SK-N-SH (cell line): ENCODE measurements around the gene GLCCI1. TPM values are rescaled to one million over a fixed set of nuclear protein-coding genes. Genes with fewer than 3 reads are reported as not detected.

Source experiments
- CTCF ChIA-PET: fragments of 300-600, 350-600 bp; formaldehyde crosslinking; extraction: SDS; loops from one replicate; lab custom pipeline; 2021; lab: Yijun Ruan, JAX
- POLR2A ChIA-PET: fragments of 350-600 bp; sonication (Branson Sonifier 250); formaldehyde crosslinking; extraction: SDS; loops from one replicate; lab custom pipeline; 2020; ENCODE audit warnings: antibody characterized with exemption, inconsistent platforms; lab: Yijun Ruan, JAX
- DNase-seq: peaks from one replicate; pipeline ENCODE4 v3.0.0; 2012
- H2AFZ ChIP-seq: fragments of 200-600 bp; sonication (generic); 2 replicates; pipeline ENCODE4 v1.8.1; 2016; ENCODE audit warnings: antibody characterized with exemption, mild to moderate bottlenecking, low read depth
- H3F3A ChIP-seq: fragments of 200-600 bp; sonication (generic); replicated peaks from 2 replicates; pipeline ENCODE3; 2016; ENCODE audit warnings: antibody characterized with exemption, mild to moderate bottlenecking; ENCODE audit not compliant: insufficient read depth
- H3K27ac ChIP-seq, 2 experiments: fragments of 200-500 bp in 1 of 2; fragments of 200-600 bp in 1 of 2; sonication (Bioruptor generic) in 1 of 2; sonication (generic), shearing (Covaris generic) in 1 of 2; 2 replicates each; pipeline versions ENCODE4 v1.5.1 to v1.6.1; 2014 to 2016; ENCODE audit warnings: low read depth in 2 of 2, inconsistent platforms in 1 of 2, low read length in 1 of 2, mild to moderate bottlenecking in 1 of 2, mixed read lengths in 1 of 2
- H3K27me3 ChIP-seq: fragments of 200-600 bp; sonication (generic), shearing (Covaris generic); 2 replicates; pipeline ENCODE4 v1.6.1; 2016; ENCODE audit warnings: mixed run types; ENCODE audit not compliant: insufficient read depth
- H3K36me3 ChIP-seq, 2 experiments: fragments of 200-500 bp in 1 of 2; fragments of 200-600 bp in 1 of 2; sonication (Bioruptor generic) in 1 of 2; sonication (generic) in 1 of 2; replicated peaks in 1 of 2; 2 replicates each; pipeline versions ENCODE3 to v1.5.1; 2014 to 2016; ENCODE audit warnings: low read length in 1 of 2, mild to moderate bottlenecking in 1 of 2; ENCODE audit not compliant: insufficient read depth in 2 of 2, control insufficient read depth in 1 of 2
- H3K4me1 ChIP-seq, 2 experiments: fragments of 200-500 bp in 1 of 2; fragments of 200-600 bp in 1 of 2; sonication (Bioruptor generic) in 1 of 2; sonication (generic), shearing (Covaris generic) in 1 of 2; 2 replicates each; pipeline versions ENCODE4 v1.5.1 to v1.6.1; 2014 to 2016; ENCODE audit warnings: low read depth in 1 of 2, low read length in 1 of 2, mixed run types in 1 of 2; ENCODE audit not compliant: insufficient read depth in 2 of 2, control insufficient read depth in 1 of 2
- H3K4me2 ChIP-seq: fragments of 200-600 bp; sonication (generic), shearing (Covaris generic); 2 replicates; pipeline ENCODE4 v1.6.1; 2017; ENCODE audit warnings: mixed run types
- H3K4me3 ChIP-seq, 2 experiments: fragments of 200-500 bp in 1 of 2; fragments of 200-600 bp in 1 of 2; sonication (Bioruptor generic) in 1 of 2; sonication (generic), shearing (Covaris generic) in 1 of 2; 2 replicates each; pipeline versions ENCODE4 v1.5.1 to v1.8.1; 2014 to 2016; ENCODE audit warnings: low read depth in 2 of 2, inconsistent platforms in 1 of 2, low read length in 1 of 2, mild to moderate bottlenecking in 1 of 2, mixed read lengths in 1 of 2, moderate library complexity in 1 of 2
- H3K79me2 ChIP-seq: fragments of 200-600 bp; sonication (generic); 2 replicates; pipeline ENCODE4 v1.8.1; 2017; ENCODE audit warnings: mild to moderate bottlenecking; ENCODE audit not compliant: insufficient read depth
- H3K9ac ChIP-seq: fragments of 200-600 bp; sonication (generic); 2 replicates; pipeline ENCODE4 v1.6.1; 2017; ENCODE audit warnings: mixed run types
- H3K9me2 ChIP-seq: fragments of 200-600 bp; sonication (generic); 2 replicates; pipeline ENCODE4 v1.6.1; 2017; ENCODE audit warnings: mixed run types
- H3K9me3 ChIP-seq: fragments of 200-600 bp; sonication (generic); 2 replicates; pipeline ENCODE4 v1.6.1; 2017; ENCODE audit warnings: mixed run types, mild to moderate bottlenecking, moderate library complexity
- H4K20me1 ChIP-seq: fragments of 200-600 bp; sonication (generic); 2 replicates; pipeline ENCODE4 v1.6.1; 2017; ENCODE audit warnings: mild to moderate bottlenecking, mixed run types; ENCODE audit not compliant: insufficient read depth
- EZH2phosphoT487 ChIP-seq: fragments of 200-600 bp; sonication (generic); IDR thresholded peaks from 2 replicates; pipeline ENCODE4 v1.6.1; 2017; ENCODE audit warnings: low read depth, mixed run types, mild to moderate bottlenecking, antibody characterized with exemption, moderate library complexity, borderline replicate concordance
- FOSL2 ChIP-seq: IDR thresholded peaks from 2 replicates; pipeline ENCODE4 v1.4.0; 2012; ENCODE audit warnings: low read depth, mild to moderate bottlenecking, moderate library complexity, borderline replicate concordance
- MEF2A ChIP-seq: IDR thresholded peaks from 2 replicates; pipeline ENCODE4 v1.4.0; 2012; ENCODE audit warnings: low read depth, borderline replicate concordance
- PBX3 ChIP-seq: IDR thresholded peaks from 2 replicates; pipeline ENCODE4; 2012
- REST ChIP-seq: IDR thresholded peaks from 2 replicates; pipeline ENCODE4 v1.6.1; 2012; ENCODE audit warnings: mild to moderate bottlenecking, low read depth, low read length, moderate library complexity
- SMC3 ChIP-seq: IDR thresholded peaks from 2 replicates; pipeline ENCODE4 v1.6.1; 2012; ENCODE audit warnings: low read depth, low read length, improper control_type of control experiment
- TEAD4 ChIP-seq: IDR thresholded peaks from 2 replicates; pipeline ENCODE4 v1.4.0; 2012; ENCODE audit warnings: mild to moderate bottlenecking, borderline replicate concordance; ENCODE audit not compliant: insufficient read depth
- WGBS: methylation state at CpG from one replicate; pipeline ENCODE4 v1.1.6; 2017; ENCODE audit warnings: low lambda C conversion rate; 5-methylcytosine and 5-hydroxymethylcytosine counted together
- polyA plus RNA-seq, 3 experiments: library from polyadenylated mRNA; depleted of rRNA; stranded (reverse); fragments of >200 nt; gene quantifications; 2 replicates each; pipeline ENCODE4 v1.2.3, GENCODE V29; 2012

Gene GLCCI1
- polyA plus RNA-seq, 1 of the 3 experiments (the other 2 are of a cell fraction), result 5.5 TPM

GRCh38 chr7:7977774-7978173 lies 9.2 kb downstream of the GLCCI1 start:
- H3K79me2 ChIP-seq, result peaks cover 41% of the 10 kb centered on the region
- H2AFZ ChIP-seq, result no peak overlapping the region
- ChIA-PET POLR2A (no interaction called here), CTCF (interaction anchor here (1.1 to 1.5 kb wide), 6 partner anchors 12 to 383 kb away, joined by 3 to 5 read pairs (median 4); no protein-coding TSS in a partner anchor)
- 93% methylated on average over 2 of the region's 2 CpGs for WGBS
- H3K4me3 ChIP-seq, result no peak overlapping the region; a peak in 1 of 4 replicates
- no peak overlapping the region for H3K4me2 ChIP-seq
- H3K9ac ChIP-seq, result no peak overlapping the region
- H3K27me3 ChIP-seq, result no peaks in the 10 kb centered on the region
- H3K36me3 ChIP-seq, result peaks cover 0 to 5% of the 10 kb centered on the region in 2 experiments
- TF ChIP-seq SMC3 (no peak), PBX3 (no peak), FOSL2 (no peak), TEAD4 (no peak), EZH2phosphoT487 (no peak), MEF2A (no peak), REST (no peak)
- no peaks in the 10 kb centered on the region for H3K9me3 ChIP-seq
- H3K4me1 ChIP-seq, result peaks cover 9 to 12% of the 10 kb centered on the region in 2 experiments; a peak in 3 of 4 replicates
- H4K20me1 ChIP-seq, result no peaks in the 10 kb centered on the region
- peak overlapping the region in 1 of 2 experiments; percentile 12; a peak in 1 of 4 replicates for H3K27ac ChIP-seq
- H3K9me2 ChIP-seq, result no peaks in the 10 kb centered on the region
- no peaks in the 10 kb centered on the region for H3F3A ChIP-seq
- no peak for DNase-seq

GRCh38 chr7:7978860-7979259 lies 10.3 kb downstream of the GLCCI1 start:
- Histone ChIP-seq H3K27me3 (no peaks in the 10 kb centered on the region), H3K9me2 (no peaks in the 10 kb centered on the region), H3K4me2 (no peak overlapping the region), H3K79me2 (peaks cover 32% of the 10 kb centered on the region), H4K20me1 (no peaks in the 10 kb centered on the region), H2AFZ (no peak overlapping the region), H3K4me3 (no peak overlapping the region), H3K27ac (no peak overlapping the region), H3F3A (no peaks in the 10 kb centered on the region), H3K36me3 (peaks cover 0 to 4% of the 10 kb centered on the region in 2 experiments), H3K9me3 (no peaks in the 10 kb centered on the region), H3K9ac (no peak overlapping the region), H3K4me1 (peaks cover 4 to 5% of the 10 kb centered on the region in 2 experiments; a peak in 3 of 4 replicates)
- CTCF ChIA-PET, result interaction anchor here (0.7 to 1.6 kb wide), 3 partner anchors 11 to 57 kb away, joined by 3 read pairs; no protein-coding TSS in a partner anchor
- no peak for DNase-seq
- 87% methylated on average over 2 of the region's 2 CpGs for WGBS
- TF ChIP-seq FOSL2, result no peak
- POLR2A ChIA-PET, result interaction anchor here (0.6 kb wide), 1 partner anchor 308 kb away, joined by 3 read pairs; no protein-coding TSS in a partner anchor
